Stimulated activated CD4-positive, alpha-beta T cell treated with anti-CD3 and anti-CD28 coated beads, Interleukin-1b, Interleukin-23, amount 100 ng/mL, for 48 hours (primary cell): ENCODE measurements around the gene PPIP5K1.
"Not testable (repeated sequence)": the region's sequence is repeated elsewhere in the genome, so short reads cannot be mapped to it uniquely, and the experiment has no call there.

Source experiments
- DNase-seq: peaks from one replicate; pipeline ENCODE4 v3.0.0-alpha.2; 2020

Gene PPIP5K1

DNA sequence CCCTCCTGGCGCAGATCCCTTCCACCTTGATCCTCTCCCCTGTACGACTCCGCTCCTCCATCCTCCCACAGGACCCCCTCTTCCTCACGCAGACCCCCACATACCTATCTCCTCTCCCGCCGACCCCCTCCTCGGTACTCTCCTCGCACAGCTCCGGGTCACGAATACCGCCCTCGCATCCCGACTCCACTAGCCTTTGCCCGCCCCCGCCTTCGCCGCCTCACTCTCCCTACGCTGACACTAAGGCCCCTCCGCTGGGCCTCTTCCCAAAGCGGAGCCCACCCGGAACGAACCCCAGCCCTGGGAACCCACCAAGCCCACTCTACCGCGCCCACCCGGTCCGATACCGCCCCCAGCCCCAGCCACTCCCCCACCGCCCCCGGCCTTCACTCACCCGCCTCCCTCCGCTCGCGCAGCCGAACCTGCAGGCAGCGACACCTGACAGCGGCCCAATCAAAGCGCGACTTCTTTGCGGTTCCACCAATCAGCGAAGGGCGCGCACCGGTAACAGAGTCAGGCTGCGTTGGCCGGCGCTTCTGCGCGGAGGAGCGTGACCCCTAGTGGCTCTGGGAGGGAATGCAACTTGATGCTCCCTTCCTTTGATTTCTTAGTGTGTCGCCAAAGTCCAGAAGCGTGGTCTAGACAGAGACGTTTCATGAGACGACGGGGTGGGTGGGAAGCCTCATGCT is at the start of gene PPIP5K1:
Gene PPIP5K1, minus strand, starts transcription at position 431 of the 689 bp plus-strand sequence. CDS start 5,704 bp downstream, outside the sequence.
- not testable (repeated sequence) for DNase-seq

DNA sequence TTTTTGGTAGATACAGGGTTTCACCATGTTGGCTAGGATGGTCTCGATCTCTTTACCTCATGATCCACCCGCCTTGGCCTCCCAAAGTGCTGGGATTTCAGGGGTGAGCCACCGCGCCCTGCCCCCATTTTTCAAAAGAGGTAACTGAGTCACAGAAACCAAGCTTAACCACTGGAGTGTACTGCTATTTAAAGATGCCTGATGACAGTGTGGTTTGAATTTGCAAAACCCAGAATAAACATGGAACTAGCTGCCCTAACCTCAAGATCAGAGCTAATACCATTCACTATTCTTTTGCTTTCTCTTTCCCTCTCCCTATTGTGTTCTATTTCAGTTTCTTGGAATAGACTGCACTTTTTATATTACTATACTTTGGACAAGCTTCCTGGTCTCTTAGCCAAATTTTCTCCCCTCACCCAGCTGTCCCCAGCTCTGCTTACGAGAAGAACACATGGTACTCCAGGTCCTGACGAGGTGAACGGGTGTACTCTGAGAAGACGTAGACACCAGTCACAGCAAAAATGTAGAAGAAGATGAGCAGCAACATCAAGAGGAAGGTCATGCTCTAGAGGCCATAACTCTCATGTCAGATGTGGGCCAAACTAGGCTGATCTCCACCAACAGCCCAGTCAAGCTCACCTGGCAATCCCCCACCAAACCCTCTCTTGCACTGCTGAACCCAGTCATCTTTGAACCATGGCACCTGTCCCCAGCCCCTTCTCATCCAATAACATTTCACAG is 48.6 kb upstream of the PPIP5K1 start:
- not testable (repeated sequence) for DNase-seq

DNA sequence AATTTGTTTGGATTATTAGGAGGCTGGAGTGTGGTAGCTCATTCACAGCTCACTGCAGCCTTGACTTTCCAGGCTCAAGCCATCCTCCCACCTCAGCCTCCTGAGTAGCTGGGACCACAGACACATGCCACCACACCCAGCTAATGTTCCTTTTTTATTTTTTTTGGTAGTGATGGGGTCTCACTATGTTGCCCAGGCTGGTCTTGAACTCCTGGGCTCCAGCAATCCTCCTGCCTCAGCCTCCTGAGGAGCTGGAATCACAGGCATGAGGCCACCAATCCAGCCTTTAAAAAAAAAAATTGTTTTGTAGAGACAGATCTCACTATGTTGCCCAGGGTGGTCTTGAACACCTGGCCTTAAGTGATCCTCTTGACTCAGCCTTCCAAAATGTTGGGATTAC is 36.9 kb upstream of the PPIP5K1 start:
- DNase-seq: not testable (repeated sequence)

DNA sequence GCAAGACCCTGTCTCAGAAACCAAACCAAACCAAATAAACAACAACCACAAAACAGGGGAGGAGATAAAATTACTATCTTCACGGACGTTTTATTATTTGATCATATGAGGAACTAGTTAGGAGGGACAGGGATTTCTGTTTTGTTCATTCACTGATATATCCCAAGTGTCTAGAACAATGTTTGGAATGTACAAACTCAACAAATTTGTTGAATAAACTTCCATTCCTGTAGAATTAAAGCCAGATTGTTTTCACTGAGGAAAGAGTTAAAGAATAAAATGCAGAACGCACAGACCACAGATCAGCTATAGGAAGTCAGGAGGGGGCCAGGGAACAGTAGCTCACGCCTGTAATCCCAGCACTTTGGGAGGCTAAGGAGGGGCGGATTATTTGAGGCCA is 35.1 kb upstream of the PPIP5K1 start:
- DNase-seq: no peak

DNA sequence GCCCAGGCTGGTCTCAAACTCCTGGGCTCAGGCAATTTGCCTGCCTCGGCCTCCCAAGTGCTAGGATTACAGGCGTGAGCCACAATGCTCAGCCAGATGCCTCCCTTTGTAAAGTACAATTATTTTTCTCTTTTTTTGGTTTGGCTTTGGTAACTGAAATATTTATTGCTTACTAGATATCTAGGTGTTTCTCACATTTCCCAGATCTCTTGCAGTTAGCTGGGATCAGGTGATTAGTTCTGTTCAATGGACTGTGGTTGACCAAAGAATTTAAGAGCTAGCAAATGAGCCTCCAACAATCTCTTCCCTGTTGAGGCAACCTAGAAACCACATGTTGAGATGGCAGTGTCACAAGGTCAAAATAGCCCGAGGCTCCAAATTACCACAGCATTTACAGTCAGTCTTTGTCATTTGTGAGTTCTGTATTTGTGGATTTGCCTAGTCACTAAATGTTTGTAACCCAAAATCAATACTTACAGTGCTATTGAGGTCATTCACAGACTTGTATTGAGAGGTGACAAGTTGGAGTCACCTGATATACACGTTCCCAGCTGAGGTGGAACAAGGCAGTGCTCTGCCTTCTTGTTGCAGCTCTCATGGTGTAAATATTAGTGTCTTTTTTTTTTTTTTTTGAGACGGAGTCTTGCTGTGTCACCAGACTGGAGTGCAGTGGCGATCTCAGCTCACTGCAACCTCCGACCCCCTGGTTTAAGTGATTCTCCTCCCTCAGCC is 32.2 kb upstream of the PPIP5K1 start:
- not testable (repeated sequence) for DNase-seq

DNA sequence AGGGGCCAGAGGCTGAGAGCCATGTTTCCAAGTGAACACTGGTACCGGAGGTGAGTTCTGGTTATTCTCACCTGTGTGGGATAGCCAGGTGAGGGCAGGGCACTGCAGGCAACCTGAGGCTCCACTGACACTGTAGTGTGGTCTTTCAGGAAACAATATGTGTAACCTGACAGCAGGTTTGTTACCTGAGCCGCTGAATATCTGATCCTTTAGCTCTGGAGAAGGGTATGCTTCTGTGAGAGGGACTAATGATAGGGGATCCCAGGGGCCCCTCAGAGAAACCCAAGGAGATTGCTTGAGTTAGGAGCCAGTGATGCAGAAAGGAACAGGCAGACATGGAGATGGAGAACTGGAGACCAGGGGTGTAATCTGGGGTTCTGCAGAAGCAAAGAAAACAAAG is 28.7 kb upstream of the PPIP5K1 start, which contains the start of gene STRC:
Gene STRC, minus strand, starts transcription at position 101 of the 400 bp plus-strand sequence. Its CDS starts 78 bp downstream, at position 23.
- DNase-seq: not testable (repeated sequence)

DNA sequence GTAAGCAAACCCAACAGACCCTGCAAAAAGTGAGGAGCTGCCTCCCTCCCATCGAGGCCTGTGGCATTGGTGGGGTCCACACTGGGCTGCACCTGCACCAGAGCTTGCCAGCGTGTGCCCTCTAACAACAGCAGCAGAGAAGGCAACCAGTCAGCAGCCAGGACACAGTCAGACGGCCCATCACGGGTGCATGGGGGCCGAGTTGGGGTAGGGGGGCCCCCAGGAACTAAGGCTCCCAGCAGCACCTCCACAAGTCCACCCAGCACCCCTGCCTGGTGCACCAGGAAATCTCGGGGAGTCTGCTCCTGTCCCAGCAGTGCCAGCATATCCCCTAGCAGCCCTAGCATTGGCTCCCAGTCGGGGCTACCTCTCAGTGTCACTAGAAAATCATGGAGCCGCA is 27.7 kb upstream of the PPIP5K1 start:
- DNase-seq: not testable (repeated sequence)

DNA sequence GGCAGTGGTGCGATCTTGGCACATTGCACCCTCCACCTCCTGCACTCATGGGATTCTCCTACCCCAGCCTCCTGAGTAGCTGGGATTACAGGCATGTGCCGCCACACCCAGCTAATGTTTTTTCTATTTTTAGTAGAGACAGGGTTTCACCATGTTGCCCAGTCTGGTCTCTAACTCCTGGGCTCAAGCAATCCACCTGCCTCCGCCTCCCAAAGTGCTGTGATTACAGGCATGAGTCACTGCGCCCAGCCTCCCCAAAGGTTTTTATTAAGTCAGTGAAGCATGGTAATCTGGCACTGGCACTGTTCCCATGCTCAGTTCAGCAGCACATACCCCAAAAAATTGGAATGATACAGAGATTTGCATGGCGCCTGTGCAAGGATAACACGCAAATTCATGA is 12.2 kb upstream of the PPIP5K1 start:
- DNase-seq: not testable (repeated sequence)

DNA sequence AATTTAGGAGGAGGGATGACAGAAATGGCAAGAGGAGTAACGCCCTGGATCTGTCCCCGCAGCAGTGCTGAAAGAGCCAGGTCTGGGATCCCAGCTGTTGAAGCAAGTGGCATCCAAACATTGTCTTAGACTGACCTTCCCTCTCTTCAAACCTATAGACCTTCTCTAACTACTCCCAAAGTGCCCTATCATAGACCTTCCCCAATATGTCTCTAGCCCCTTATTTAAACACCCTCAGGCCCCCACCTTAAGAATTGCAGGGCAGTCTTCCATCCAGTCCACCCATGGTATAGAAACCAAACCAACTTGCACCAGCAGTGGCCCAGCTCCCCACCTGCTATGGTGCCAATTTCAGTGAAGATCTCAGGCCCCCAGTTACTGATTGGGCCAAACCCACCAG is 10.2 kb upstream of the PPIP5K1 start:
- DNase-seq: not testable (repeated sequence)

DNA sequence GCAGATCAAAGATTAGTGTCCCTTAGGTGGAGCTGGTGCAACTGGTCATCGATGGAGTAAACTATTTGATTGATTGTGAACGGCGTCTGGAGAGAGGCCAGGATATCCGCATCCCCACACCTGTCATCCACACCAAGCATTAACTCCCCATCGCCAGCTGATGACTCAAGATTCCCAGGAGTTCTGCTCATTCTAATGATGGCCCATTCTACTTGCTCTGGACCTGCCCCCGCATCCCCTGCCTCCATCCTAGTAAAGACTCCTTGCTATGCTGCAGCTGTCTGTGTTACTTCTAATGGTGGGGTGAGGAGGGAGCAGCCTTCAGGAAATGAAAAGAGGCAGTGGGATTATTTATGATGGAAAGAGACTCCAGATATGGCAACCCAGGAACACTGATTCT is 9.1 kb upstream of the PPIP5K1 start:
- DNase-seq: not testable (repeated sequence)

DNA sequence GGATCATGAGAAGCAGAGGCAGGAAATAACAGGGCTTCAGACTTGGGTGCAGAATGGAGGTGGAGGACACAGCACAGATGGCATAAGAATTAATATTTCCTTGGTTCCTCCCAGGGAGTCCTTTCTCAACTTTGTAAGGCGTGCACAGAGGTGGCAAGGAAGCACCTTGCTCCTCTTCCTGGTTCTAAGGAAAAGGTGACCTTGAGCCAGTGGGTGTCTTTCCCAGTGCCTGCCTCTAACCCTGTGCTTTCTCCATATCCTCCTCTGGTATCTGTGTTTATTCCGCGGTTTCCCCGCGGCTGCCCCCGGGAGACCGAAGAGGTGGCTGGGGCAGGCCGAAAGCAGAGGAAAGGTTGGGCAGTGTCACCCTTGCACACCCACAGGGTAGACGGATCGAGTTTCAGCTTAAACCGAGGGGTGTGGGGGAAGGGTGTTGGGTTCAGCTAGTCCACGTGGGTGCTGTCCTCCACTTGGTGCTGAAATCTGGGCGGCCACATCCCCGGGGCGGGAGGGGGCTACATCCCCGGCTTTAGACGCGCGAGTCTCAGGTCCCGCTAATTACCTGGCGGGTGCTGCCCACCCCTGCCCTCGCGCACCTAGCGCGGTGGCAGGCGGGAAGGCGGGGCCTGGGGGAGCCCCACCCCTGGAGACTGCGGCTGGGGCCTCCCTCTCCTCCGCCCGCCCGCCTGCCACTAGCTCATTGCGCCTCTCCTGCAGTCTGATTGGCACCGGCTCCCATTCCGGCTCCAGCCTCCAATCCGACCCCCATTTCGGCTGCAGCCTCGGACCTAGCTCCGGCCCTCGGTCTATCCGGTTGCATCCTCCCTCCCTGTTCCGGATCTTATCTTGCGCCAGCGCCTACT is 3.6 kb upstream of the PPIP5K1 start, which contains the start of gene CKMT1B:
Gene CKMT1B, plus strand, starts transcription at position 700 of the 863 bp plus-strand sequence. CDS start 192 bp downstream, outside the sequence.
- DNase-seq: not testable (repeated sequence)

DNA sequence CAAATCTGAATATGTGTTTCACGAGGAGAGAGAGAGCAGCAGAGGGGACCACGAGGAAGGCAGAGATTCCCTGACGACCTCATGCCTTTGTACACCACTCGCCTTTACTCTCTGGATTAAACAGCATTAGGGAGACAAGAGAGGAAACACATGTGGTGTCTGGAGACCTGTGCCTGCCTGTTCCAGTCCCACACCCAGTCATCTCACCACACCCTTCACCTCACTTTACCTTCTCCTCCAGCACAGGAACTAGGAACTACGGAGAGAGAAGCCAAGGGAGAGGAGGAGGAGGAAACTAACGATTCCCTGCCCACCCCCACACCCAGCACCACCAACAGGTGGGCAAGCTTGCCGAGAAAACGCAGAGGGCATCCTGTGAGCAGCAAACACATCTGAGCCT is 2.8 kb upstream of the PPIP5K1 start:
- DNase-seq: not testable (repeated sequence)

DNA sequence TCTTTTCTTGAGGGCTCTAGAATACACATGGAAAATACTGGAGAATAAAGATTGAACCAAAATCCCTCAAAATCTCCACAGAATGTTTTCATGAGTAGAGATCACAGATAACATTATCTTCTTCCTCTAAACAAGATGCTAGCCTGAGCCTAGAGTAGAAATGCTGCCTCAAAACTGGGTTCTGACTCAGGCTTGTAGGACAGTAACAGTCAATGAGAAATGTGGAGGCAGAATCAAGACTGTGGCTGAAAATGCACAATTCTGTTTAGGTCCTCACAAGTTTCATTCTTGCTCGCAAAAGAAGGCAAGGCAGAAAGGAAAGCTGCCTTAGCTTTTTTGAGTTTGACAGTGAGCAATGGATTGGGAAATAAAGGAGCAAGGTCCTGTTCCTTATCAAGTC is 15.4 kb downstream of the PPIP5K1 start:
- not testable (repeated sequence) for DNase-seq

DNA sequence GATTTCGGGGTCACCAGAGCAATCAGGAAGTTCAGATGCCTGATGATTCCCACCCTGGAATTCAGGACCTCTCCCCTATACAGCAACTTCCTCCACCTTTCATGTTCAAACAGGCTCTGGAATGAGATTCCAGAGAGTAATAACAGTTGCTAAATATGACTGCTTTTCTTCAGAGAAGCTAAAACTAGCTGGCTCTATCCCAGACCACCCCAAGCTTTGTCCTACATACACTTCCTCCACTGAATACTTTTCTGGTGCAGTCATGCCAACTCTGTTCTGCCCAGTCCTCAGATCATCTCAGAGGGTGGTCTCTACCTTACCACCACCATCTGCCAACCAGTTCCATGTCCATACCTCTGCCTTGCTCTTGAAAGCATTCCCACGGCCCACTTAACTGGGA is 23.4 kb downstream of the PPIP5K1 start:
- DNase-seq: not testable (repeated sequence)

DNA sequence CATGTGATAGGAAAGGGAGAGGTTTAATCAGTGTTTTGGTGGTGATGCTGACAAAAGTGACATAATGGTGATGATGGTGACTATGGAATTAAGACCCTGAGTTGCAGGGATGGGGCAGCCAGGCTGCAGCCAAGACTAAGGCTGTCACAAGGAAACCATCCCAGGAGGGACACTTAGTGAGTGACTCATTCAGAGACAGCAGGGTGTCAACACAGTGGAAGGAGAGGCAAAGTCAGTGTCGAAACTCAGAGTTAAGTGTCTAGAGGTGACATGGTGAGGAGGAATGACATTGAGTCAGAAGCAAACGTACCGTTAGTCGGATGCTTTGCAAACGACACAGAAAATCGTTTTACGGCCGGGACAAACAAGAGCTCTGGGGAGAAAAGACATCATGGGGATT is 26.2 kb downstream of the PPIP5K1 start:
- DNase-seq: not testable (repeated sequence)

DNA sequence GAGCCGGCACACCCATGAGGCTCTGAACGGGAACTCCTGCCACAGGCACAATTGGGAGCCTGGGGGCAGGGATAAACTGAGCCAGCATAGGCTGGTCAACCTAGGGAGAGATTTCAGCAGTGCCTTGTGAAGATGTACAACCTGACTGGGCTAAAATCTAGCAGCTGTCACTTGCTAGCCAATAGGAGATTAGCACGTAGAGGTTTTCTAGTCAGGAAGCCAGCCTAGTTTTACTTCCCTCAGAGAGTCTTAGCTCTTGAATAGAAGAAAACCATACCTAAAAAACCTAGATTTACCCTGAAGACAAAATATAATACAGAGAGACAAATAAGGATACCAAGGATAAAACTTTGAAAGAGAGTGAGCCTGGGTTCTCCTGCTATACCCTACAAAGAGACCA is 27.3 kb downstream of the PPIP5K1 start:
- not testable (repeated sequence) for DNase-seq

DNA sequence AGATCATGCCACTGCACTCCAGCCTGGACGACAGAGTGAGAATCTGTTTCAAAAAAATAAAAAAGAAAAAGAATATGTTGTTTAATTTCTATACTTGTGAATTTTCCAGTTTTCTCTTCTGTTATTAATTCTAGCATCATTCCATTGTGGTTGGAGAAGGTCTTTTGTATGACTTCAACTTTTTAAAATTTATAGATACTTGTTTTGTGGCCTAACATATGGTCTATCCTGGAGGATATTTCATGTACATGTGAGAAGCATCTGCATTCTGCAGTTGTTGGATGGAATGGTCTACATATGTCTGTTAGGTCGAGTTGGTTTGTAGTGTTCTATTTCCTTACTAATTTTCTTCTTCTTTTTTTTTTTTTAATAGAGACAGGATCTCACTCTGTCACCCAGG is 37.0 kb downstream of the PPIP5K1 start:
- DNase-seq: no peak

DNA sequence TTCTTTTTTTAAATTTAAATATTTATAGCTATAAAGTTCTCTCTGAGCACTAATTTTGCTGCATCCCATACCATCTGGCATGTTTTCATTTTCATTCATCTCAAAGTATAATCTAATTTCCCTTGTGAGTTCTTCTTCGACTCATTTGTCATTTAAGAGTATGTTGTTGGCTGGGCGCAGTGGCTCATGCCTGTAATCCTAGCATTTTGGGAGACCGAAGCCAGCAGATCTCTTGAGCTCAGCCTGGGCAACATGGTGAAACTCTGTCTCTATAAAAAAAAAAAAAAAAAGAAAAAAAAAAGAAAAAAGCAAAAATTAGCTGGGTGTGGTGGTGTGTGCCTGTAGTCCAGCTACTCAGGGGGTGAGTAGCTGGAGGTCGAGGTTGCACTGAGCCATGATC is 37.8 kb downstream of the PPIP5K1 start:
- no peak for DNase-seq

DNA sequence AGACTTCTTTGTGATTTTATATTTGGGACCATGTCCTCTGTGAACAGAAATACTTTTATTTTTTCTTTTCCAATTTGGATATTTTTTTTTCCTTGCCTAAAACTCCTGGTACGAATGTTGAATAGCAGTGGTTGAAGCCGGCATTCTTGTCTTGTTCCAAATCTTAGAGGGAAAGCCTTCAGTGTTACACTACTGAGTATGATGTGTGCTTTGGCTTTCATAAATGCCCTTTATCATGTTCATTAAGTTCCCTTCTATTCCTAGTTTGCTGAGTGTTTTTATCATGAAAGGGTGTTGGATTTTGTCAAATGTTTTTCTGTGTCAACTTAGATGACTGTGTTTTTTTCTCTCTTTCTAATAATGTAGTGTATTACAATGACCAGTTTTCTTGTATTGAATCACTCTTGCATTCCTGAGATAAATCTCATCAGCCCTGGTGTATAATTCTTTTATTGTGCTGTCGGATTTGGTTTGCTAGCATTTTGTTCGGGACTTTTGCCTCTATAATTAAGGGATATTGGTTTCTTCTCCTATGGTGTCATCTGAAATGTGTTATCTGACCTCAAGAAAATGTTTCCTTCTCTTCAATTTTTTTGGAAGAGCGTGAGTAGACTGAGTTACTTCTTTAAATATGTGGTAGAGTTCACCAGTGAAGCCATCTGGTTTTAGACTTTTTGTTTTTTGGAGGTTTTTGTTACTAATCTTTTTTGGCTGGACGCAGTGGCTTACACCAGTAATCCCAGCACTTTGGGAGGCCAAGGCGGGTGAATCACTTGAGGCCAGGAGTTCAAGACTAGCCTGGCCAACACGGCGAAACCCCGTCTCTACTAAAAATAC is 39.3 kb downstream of the PPIP5K1 start:
- DNase-seq: no peak

DNA sequence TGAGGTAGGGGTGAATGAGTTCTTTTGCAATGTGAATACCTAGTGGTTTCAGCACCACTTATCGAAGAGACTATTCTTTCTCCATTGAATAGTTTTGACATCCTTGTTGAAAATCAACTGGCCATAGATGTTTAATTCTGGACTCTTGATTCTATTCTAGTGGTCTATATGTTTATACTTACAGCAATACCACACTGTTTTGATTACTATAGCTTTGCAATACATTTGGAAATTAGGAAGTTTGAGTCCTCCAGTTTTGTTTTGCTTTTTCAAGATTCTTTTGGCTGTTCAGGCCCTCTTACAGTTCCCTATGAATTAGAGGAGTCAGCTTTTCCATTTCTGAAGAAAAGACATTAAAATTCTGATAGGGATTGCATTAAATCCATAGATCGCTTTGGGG is 42.5 kb downstream of the PPIP5K1 start:
- no peak for DNase-seq

DNA sequence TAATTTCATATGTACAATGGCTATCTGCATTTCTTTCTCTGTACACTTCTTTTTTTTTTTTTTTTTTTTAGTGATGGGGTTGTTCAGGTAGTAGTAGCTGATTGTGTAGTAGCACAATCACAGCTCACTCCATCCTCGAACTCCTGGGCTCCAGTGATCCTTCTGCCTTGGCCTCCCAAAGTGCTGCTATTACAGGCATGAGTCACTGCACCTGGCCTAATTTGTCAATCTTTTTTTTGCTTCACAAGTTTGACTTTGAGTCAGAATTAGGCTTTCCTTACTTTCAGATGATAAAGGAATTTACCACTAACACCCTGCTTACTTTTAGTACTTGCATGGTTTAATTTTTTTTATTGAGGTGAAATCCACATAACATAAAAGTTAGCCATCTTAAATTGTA is 44.6 kb downstream of the PPIP5K1 start:
- no peak for DNase-seq
